Left renal cortex interstitium (tissue), 4 donors: ENCODE results near the gene LRP5. TPM values are rescaled to one million over a fixed set of nuclear protein-coding genes. Genes with fewer than 3 reads are reported as not detected.

ENCODE experiments used
- DNase-seq, 4 donors: peaks; one replicate each; pipeline ENCODE4 v3.0.0-alpha.2; 2013; ENCODE audit warnings: low read depth in 4 of 4, low spot score in 2 of 4, missing footprints in 1 of 4
- polyA plus RNA-seq, 4 donors: library from polyadenylated mRNA; unstranded; fragments of 120-200 nt; gene quantifications; one replicate each; pipeline ENCODE4 v1.2.1, GENCODE V29; 2013; ENCODE audit not compliant: insufficient read length in 4 of 4

Gene LRP5
- polyA plus RNA-seq, 4 donors: 34.9 to 67.8 (median 58.9) TPM

DNA sequence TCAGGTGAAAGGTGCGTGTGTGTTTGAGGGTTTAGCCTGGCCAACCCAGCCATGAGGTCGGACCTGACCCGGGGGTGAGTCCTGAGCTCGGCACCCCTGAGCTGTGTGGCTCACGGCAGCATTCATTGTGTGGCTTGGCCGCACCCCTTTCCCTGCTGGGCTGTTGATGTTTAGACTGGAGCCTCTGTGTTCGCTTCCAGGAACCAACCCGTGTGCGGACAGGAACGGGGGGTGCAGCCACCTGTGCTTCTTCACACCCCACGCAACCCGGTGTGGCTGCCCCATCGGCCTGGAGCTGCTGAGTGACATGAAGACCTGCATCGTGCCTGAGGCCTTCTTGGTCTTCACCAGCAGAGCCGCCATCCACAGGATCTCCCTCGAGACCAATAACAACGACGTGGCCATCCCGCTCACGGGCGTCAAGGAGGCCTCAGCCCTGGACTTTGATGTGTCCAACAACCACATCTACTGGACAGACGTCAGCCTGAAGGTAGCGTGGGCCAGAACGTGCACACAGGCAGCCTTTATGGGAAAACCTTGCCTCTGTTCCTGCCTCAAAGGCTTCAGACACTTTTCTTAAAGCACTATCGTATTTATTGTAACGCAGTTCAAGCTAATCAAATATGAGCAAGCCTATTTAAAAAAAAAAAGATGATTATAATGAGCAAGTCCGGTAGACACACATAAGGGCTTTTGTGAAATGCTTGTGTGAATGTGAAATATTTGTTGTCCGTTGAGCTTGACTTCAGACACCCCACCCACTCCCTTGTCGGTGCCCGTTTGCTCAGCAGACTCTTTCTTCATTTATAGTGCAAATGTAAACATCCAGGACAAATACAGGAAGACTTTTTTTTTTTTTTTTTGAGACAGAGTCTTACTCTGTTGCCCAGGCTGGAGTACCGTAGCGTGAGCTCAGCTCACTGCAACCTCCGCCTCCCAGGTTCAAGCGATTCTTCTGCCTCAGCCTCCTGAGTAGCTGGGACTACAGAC lies 94.2 kb downstream of the LRP5 start:
- no peak for DNase-seq

DNA sequence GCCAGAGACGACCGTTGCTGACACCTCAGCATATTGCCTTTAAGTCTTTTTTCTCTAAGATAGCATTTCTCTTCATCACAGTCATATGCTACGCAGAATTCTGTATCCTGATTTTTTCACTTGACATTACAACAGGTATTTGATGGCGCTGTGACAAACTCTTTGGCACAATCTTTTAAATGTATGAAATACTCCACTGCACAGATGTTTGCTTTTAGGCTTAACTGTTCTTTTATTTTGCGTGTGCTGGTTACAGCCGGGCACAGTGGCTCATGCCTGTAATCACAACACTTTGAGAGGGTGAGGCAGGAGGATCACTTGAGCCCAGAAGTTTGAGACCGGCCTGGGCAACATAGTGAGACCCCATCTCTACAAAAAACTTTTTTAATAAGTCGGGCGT lies 96.1 kb downstream of the LRP5 start:
- DNase-seq: no peak

DNA sequence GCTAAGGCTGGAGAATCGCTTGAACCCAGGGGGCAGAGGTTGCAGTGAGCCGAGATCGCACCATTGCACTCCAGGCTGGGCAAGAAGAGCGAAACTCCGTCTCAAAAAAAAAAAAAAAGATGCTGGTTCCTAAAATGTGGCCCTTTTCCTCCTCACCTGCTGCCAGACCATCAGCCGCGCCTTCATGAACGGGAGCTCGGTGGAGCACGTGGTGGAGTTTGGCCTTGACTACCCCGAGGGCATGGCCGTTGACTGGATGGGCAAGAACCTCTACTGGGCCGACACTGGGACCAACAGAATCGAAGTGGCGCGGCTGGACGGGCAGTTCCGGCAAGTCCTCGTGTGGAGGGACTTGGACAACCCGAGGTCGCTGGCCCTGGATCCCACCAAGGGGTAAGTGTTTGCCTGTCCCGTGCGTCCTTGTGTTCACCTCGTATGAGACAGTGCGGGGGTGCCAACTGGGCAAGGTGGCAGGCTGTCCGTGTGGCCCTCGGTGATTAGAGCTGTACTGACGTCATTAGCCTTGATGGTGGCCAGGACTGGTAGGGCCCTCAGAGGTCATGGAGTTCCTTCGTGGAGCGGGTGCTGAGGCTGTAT lies 97.5 kb downstream of the LRP5 start:
- DNase-seq: no peak

DNA sequence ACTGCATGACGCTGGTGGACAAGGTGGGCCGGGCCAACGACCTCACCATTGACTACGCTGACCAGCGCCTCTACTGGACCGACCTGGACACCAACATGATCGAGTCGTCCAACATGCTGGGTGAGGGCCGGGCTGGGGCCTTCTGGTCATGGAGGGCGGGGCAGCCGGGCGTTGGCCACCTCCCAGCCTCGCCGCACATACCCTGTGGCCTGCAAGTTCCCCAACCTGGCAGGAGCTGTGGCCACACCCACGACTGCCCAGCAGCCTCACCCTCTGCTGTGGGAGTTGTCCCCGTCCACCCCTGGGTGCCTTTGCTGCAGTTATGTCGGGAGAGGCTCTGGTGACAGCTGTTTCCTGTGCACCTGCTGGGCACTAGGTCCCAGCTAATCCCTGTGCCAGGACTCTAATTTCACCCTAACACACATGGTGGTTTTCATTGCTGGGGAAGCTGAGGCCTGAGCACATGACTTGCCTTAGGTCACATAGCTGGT lies 99.2 kb downstream of the LRP5 start:
- no peak for DNase-seq

DNA sequence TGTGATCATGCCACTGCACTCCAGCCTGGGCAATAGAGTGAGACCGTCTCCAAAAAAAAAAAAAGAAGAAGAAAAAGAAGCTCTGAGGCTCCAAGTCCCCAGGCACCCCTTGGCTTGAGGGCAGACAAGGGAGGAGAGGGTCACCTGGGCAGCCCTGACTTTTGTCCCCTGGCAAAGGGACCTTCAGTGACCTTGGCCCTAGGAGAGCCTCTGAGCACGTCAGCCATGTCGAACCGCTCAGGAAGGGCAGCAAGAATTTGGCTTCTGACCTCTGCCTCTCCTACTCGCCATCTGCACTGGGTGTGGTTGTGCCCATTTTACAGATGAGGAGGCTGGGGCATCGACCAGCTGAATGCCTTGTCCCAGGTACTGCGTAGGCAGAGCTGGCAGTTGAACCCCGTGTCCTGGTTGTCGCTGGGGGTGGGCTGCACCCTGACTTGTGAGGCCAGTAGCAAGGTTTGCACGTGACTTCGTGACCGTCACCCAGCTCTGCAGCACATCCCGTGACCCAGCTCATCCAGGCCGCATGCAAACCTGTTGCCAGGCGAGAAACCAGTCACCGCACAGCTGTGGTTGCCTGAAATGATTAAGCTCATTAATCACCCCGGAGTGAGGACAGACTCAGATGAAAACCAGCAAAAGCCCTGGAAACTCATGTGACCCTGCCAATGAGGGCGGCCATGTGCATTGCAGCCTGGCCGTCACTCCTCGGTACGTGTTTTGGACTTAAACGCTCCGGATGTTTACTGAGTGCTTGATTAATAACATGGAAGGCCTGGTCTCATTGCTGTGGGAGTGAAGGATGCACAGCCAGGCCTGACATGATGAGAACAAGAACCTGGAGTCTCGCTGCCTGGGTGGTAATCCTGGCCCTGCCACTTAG lies 100.4 kb downstream of the LRP5 start:
- no peak for DNase-seq

DNA sequence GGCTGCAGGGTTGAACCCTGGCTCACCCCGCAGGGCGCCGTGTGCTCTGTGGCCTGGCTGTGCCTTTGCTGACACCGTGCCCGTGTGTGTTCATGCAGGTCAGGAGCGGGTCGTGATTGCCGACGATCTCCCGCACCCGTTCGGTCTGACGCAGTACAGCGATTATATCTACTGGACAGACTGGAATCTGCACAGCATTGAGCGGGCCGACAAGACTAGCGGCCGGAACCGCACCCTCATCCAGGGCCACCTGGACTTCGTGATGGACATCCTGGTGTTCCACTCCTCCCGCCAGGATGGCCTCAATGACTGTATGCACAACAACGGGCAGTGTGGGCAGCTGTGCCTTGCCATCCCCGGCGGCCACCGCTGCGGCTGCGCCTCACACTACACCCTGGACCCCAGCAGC lies 101.2 kb downstream of the LRP5 start:
- no peak for DNase-seq

DNA sequence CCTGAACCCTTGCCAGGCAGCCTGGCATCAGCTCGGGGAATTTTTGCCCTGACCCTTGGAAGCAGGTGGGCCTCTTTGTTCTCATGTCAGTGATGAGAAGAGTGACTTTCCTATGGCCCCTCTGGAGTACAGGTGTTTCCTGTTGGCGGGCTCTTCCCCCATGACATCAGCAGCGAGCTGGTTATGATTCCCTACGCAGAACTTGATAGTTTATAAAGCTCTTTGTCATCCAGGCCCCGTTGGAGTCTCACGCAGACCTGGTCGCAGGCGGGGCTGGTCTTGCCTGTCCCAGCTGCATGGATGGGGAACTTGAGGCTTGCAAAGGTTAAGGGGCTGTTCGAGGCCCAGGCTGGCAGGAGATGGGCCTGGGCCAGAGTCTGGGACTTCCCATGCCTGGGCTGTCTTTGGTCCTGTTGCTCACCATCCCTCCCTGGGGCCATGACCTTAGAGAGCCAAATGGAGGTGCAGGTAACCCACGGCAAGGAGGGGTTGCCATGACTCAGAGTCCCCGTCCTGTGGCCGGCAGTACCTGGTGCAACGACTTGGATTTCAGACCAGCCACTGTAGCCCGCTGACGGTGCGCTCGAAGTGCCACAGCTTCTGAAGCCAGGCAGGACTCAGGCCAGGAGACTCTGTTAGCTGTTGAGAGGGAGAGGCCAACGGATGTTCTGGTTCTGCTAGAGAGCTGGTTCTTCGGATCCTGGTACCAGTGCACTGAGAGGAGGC lies 102.3 kb downstream of the LRP5 start:
- DNase-seq: no peak

DNA sequence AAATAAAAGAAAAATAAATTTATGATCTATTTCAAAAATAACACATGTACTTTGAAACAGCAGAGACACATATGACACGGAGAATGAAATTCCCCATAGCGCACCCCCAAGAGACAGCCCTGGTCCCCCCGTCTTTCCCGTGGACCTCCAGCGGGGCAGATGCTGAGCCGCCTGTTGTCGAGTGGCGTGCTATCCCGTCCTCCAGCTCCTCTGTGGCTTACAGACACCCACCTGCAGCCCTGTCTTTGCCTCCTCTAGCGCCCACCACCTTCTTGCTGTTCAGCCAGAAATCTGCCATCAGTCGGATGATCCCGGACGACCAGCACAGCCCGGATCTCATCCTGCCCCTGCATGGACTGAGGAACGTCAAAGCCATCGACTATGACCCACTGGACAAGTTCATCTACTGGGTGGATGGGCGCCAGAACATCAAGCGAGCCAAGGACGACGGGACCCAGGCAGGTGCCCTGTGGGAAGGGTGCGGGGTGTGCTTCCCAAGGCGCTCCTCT lies 103.7 kb downstream of the LRP5 start:
- no peak for DNase-seq

DNA sequence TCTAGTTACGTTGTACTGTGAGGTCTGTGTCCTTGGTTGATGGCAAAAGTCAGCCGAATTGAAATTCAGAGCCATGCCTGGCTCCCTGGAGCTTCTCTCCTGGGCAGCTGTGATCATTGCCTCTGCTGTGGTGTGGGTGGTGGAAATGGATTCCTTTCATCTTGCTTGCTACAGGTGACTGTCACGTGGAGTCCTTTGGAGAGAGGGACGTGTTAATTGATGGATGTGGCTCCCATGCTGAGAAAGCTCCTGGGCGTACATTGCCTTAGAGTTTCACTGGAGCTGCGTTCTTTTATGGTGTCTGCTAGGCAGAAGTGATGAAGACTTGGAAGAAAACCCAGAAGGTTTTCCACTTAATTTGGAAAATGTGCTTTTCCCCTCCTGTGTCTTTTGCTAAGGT lies 106.3 kb downstream of the LRP5 start:
- DNase-seq: no peak

DNA sequence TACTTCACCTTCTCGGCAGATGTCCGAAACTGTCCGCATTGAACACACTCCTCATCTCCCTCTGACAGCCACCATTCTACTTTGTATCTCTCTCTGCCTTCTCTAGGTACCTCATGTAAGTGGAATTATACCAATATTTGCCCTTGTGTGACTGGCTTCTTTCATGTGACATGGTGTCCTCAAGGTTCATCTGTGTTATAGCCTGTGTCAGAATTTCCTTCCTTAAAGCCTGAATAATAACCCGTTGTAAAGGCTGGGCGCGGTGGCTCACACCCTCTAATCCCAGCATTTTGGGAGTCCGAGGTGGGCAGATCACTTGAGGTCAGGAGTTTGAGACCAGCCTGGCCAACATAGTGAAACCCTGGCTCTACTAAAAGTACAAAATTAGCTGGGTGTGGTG lies 107.8 kb downstream of the LRP5 start:
- DNase-seq: no peak

DNA sequence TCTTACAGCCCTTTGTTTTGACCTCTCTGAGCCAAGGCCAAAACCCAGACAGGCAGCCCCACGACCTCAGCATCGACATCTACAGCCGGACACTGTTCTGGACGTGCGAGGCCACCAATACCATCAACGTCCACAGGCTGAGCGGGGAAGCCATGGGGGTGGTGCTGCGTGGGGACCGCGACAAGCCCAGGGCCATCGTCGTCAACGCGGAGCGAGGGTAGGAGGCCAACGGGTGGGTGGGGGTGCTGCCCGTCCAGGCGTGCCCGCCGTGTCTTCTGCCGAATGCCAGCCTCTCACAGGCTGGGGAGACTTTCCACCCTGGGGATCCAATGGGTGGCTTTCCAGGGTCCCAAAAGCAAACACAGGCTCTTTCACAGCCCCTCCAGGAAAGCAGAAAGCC lies 111.1 kb downstream of the LRP5 start:
- no peak for DNase-seq

DNA sequence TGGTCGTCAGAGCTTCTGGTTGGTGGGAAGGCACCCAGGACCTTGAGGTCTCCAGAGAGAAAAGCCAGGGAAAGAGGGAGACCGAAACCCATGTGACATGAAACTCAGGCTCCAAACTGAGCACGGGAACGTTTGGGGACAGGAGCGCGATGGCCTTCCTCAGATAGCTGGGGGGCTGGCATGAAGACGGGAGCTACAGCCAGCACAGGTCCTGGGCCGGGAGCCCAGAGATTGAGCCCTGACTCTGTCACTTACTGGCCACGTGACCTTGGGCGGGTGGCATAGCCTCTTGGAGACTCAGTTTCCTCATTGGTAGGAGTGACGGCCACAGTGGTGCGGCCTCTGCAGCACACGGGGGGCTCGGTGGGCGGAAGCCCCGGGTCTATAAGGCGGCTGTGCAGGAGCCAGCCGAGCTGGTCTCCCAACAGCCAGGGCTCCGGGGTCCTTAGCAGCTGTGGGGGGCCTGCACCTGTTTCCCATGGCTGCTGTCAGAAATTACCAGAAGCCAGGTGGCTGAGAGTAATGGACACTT lies 111.8 kb downstream of the LRP5 start:
- no peak for DNase-seq

DNA sequence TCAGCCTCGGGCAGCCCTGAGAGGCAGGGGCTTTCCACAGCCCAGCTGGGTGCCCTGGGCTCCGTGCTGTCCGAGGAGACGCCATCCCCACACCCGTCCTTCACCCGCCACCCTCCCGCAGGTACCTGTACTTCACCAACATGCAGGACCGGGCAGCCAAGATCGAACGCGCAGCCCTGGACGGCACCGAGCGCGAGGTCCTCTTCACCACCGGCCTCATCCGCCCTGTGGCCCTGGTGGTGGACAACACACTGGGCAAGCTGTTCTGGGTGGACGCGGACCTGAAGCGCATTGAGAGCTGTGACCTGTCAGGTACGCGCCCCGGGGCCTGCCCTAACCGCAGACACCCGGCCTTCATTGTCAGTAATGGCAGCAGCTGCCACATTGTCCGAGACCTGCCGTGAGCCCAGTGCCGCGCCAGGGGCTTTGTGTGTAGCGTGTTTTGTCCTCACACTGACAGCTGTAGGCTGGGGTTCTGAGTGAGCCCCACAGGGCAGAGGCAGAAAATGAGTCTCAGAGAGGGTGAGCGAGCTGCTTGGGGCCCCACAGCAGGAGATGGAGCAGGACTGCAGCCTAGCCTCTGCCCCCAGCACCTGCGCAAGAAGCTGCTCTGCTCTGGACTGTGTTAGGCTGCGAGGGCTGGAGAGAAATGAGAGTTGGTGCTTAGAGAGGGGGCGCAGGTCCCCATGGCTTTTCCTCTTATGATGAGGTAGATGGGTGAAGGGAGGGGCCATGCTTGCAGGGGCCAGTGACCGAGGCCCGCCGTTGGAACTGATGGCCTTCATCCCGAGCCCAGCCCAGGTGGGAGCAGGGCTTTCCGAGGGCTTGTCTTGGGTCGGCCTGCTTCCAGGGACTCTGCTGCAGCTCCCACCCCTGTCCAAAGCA lies 112.8 kb downstream of the LRP5 start:
- no peak for DNase-seq

DNA sequence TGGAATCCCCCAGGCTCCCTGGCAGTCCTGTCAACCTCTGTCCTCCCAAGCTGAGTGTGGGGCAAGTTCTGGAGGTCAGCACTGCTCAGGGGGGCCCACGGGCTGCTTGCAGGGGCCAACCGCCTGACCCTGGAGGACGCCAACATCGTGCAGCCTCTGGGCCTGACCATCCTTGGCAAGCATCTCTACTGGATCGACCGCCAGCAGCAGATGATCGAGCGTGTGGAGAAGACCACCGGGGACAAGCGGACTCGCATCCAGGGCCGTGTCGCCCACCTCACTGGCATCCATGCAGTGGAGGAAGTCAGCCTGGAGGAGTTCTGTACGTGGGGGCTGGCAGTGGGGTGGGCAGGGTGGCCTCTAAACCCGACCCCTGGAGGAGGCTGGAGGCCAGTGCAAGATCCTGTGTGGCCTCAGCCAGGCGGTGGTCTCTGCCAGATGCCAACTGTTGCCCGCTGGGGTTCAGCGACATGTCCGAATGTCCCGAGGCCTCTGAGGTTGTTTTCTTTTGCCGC lies 113.5 kb downstream of the LRP5 start:
- no peak for DNase-seq

DNA sequence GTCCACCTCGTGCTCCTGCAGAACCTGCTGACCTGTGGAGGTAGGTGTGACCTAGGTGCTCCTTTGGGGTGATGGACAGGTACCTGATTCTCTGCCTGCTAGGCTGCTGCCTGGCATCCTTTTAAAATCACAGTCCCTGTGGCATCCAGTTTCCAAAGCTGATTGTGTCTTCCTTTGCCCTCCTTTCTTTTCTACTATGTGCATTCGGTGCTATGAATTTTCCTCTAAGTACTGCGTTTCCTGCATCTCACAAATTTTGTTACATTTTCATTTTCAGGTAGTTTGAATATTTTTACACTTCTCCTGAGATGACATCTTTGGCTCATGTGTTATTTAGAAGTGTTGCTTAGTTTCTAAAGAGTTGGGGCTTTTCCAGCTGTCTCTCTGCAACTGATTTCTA lies 117.3 kb downstream of the LRP5 start:
- no peak for DNase-seq

DNA sequence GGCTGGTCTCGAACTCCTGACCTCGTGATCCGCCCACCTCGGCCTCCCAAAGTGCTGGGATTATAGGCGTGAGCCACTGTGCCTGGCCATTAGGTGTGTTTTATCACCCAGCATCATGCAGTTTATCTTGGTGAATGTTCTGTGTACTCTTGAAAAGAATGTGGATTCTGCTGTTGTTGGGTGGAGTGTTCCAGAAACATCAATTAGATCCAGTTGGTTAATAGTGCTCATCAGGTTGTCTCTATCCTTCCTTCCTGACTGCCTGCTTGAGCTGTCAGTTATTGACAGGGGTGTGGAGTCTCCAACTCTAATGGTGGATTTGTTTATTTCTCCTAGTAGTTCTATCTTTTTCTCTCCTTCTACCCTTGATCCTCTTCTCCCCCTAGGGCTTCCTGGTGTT lies 118.0 kb downstream of the LRP5 start:
- DNase-seq: no peak

DNA sequence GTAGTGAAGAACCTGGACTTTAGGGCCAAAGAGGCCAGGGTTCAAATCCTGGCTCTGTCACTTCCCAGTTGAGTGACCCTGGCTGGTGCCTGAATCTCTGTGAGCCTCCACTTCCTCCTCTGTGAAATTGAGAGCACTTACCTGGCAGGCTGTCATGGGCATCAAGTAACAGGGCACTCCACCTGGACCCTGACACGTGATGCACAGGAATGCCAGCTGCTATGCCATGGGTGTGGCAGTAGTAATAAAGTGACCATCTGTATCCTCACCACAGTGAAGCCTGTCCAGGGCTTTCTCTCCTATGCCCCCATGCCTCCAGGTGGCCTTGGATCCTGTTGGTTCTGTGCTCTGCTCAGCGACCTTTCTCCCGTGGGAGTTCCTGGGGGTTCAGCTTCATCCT lies 118.4 kb downstream of the LRP5 start:
- no peak for DNase-seq

DNA sequence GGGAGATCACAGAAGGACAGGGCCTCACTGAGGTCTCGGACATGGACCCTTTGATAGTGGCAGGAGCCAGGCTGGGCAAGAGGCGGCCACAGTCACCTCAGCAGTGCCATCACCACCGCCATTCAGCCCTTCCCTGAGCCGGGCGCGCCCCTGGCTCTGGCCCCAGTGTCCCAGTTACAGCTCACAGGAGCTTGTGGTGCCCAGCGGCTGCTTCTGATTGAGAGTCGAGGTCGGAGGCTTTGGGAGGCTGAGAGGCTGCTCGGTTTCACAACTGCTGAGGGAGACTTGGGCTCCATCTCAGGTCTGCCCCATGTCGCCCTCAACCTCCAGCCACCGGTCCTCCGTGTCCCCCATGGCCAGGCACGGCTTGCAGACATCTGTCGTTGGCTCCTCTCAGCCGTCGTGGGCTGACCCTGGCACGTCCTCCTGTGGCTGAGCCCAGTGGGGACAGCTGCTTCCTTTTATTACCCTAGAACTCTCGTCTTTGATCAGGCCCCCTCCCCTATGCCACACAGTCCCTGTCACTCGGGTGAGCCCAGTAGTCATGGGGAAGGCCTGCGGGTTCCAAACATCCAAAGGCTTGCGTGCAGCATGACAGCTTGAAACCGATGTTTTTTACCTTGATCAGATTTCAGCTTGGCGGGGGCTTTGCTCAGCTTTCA lies 119.7 kb downstream of the LRP5 start:
- DNase-seq: no peak
